DMS 273 treated with DMSO at 0.1 percent for 48 hours (cell line): ENCODE results near the gene FGGY.
A peak's percentile ranks its signal among the peaks of the same experiment; 100 is the strongest.

ENCODE experiments used
- DNase-seq: peaks from one replicate; lab custom pipeline; 2025; lab: John Stamatoyannopoulos, UW

FGGY gene

DNA sequence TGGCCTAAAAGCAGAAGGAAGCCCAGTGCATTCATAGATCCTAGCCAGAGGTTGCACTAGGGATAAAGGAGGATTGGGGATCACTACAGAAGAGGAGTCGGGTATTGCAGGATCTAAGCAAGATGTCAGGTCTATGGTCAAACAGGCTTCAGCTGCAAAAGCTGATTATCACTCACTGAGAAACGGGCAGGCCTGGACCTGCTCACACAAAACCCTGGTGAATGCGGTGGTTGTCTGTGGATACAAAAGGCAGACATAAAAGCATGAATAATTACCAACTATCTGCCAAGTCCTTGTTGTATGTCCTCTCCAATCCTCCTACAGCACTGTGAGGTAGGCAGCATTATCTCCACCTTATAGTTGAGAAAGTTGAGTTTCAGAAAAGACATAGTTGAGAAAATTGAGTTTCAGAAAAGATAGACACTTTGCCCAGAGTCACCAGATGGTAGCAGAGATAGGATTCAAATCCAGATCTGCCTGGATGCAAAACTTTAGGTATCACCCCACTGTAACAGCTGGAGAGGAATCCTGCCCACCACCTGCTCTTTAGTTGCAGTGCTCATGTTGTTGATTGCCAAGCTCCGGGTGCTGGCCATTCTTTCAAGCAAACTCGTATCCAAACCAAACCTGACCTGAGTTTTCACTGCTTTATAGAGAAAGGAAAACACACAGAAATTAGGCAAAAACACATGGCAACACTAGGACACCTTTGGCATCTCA lies 468.3 kb downstream of the FGGY start:
- peak; percentile 65 for DNase-seq

DNA sequence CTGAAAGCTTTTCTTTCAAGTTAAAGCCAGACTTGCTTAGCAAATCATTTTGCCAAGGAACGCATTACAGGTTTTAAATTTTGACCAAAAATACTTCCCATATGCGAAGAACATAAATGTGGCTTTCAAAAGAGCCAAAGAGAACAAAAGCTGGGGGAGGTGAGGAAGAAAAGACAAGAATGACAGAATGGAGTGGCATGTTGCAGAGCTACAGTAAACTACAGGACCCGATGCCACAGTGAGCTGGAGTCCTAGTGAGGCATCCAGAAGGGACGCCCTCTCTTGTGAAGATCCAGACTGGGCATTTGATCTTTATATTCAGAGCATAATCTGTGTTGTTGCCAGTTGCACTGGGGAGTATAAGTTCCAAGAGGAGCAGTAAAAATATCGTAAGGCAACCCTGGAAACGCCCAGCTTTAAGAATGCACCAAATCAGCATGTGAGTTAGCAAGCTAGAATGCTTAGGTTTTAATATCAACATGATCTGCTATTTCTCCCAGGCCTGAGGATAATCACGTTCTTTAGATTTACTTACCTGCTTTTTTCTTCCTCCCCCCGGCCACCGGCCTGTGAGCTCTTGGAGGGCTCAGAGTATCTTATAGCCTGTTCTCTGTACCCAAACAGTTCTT lies 469.4 kb downstream of the FGGY start:
- no peak for DNase-seq

DNA sequence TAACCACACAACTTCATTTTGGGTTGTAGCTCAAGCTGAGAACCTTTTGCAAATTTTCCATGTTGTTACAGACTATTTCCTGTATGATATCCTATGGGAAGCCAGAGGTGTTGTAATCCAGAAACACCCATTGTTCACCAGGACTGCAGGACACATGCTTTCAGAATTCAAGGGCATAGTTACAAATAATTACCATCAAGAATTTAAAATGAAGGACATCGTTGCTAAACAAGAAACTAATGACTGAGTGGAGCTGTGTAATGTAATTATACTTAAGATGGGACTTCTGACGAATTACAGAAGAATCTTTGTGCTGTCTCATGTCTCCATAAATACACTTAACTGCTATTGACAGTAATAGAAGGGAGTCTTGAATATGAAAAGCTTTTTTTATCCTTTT lies 470.2 kb downstream of the FGGY start:
- no peak for DNase-seq

DNA sequence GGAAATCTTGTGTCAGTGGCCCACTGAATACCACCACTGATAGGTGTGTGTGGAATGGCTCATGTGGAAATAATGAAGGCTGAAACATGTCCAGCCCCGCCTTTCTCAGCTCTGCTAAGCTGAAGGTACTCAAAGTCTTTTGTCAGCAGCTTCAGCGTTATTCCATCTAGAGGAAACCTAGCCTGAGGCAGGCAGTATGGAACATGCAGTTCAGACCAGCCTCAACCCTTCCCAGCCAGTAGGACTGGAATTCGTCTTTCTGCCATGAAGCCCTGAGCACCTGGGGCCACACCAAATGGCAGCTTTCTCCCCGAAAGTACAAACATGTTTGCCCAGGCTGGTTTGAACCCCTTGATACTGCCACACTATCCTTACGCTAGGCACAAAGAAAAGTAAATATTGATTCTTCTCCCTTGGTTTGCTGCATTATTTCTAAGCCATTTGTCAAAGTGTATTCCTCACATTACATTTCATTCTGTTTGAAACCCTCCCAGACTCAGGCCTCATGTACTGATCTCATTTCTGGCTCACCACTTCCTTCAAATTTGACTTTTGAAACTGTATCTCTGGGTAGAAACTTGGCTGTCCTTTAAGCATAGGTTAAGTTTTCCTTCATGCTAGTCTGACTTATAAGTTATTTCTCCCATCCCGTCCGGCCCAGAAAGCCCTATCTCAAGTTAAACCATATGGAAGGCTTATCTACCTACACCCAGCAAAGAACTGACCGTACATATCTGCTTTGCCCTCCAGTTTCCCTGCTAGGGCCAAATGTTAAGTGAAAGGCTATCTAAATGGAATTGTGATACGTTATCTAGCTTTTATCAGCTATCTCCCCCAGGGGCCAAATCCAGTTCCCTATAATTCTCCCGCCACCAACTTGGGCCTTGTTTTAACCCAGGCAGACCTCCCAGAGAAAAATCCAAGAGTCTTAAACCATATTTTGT lies 472.2 kb downstream of the FGGY start:
- DNase-seq: no peak

DNA sequence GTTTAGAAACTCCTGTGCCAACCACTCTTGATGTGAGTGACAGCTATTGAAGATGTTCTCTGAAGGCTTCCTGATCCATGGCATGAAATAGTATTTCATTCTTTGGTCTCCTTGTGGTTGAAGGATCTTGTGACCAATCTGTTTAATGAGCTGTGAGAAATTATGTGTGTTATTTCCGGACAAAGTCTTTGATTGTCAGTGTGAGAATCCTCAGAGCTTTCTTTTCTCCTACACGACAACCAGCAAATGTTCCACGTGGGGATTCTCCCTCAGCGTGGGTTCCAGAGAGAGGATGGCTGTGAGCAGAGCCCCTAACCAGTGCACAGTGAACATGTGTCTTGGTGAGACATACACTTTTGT lies 472.8 kb downstream of the FGGY start:
- DNase-seq: no peak

DNA sequence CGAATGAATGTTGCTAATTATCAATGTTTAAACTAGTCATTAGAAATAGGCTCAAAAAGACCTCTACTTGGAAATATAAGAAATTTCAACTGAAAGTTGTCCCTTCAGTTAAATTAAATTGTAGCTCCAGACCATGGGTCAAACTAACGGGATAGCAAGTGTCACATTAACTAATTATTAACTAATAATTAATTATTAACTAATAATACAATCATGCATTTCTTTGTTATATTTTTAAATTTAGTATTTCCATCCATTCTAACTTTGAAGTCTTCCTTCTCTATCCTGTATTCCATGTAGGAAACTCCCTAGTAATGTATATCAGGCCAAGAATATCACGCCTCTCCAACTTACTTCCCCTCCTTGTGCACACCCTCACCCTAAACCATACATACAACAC lies 474.5 kb downstream of the FGGY start:
- no peak for DNase-seq

DNA sequence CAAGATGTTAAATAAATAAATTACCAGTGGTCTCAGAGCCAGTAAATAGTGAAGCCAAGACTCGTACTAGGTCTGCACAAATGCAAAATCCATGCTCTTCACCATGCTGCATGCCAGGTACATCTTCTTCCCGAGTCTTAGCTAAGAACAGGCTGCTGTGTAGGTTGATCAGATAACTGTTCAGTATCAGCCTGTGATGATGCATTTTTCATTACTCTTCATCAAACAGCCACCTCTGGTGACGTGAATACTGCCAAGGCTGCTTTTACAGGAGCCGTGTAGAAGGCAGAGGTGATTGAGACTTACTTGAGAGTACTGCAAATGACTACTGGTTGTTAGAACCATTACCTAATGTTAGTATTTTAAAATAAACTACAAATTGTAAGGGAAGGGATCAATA lies 478.6 kb downstream of the FGGY start:
- no peak for DNase-seq

DNA sequence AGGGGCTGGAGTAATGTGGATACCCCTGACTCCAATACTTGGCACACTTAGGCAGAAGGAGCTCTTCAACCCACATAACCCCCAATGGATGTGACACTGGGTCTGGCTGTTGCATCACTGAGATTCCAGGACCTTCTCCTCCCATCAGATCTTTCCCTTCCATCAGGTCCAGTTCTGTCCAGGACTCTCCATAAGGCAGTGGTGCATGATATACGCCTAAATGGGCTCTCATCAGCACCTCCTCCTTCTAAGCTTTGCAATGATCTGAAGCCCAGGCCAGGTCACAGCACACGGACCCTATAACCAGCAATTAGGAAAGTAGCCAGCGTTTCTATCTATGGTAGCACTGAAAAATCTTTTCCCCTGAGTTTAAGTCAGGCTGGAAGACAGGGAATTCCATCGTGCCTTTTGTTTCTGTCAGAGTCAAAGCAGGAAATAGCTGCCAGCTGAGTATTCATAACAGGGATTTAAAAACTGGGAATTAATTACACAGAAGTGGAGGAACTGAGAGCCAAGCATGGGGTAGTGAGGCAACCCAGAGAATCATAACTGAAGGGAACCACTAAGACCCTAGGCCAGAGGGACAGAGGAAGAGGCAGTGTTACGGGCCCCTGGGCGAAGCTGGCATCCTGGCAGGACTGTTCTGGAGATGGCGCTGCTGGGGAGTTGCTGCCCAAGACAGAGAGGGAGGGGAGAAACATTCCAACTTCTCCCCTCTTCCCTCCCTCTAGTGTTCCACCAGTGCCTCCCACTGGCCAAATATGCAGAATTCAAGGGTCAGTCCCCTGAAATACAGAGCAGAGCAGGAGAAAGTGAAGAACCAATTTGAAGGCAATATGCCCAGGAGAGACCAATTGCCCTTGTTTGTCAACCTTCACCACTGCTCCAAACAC lies 480.3 kb downstream of the FGGY start:
- no peak for DNase-seq

DNA sequence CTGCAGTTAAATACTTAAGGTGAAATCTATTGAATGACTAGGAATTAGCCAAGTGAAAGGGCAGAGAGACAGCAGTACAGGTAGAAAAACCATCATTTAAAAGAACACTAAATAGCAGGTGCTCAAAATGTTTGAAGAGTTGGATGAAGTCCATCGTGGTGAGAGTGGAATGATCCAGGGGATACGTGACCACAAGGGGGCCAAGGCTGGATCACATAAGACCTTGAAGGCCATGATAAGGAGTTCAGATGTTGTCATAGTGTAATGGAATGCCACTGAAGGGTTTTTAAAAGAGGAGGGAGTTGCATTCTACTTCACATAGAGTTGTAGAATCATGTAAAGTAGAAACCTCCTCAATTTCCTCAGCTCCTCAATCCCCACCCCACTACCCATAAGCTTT lies 483.1 kb downstream of the FGGY start:
- no peak for DNase-seq

DNA sequence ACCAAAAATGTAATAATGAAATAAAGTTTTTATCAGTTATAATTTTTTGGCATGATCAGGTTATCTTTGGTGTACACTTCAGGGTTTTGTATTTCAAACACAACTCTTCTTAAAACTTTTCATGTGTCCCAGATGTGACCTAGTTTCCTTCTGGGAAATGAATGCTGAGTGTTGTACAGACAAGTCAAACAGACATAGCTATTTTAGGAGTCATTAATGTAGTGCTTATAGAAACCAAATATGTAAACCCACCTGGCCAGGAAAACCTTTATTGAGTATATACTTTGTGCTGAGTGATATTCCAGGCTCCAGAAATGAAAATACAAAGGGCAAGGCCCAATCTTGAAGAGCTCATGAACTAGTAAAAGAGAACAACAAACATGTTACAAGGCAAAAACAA lies 491.9 kb downstream of the FGGY start:
- no peak for DNase-seq

DNA sequence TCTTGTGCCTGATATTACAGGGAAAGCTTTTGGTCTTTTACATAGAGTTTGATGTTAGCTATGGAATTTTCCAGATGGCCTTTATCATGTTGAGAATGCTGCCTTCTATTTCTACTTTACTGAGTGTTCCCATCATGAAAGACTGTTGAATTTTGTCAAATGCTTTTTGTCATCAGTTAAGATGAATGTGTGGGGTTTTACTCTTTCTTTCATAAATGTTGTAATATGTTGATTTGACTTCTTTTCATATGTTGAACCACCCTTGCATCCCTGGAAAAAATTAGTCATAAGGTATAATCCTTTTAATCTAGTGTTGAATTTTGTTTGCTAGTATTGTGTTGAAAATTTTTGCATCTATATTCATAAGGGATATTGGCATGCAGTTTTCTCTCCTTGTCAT lies 501.7 kb downstream of the FGGY start:
- DNase-seq: no peak

DNA sequence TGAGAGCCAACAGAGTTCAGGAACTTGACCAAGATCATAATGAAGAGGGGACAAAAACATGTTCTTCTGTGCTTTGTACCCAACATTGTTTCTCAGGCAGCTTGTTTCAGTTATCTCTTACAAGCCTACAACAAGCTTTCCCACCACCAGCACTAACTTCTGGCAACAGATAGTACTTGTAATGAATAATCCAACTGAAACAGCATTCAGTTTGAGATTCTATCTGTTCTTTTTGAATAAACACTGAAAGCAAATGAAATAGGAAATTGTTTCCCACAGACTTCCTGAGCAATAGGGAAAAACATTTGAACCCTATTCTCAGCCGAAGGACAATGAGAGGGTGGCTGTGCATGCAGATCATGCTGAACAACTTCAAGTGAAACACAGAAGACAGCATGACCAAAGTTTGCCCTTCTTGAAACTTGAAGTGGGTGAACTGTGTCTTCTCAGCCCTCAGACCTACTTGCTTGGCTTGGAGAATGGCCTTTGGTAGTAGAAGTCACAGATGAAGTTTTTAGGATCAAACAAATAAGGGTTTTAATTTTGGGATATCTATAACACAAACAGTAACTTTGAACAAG lies 506.7 kb downstream of the FGGY start:
- DNase-seq: no peak

DNA sequence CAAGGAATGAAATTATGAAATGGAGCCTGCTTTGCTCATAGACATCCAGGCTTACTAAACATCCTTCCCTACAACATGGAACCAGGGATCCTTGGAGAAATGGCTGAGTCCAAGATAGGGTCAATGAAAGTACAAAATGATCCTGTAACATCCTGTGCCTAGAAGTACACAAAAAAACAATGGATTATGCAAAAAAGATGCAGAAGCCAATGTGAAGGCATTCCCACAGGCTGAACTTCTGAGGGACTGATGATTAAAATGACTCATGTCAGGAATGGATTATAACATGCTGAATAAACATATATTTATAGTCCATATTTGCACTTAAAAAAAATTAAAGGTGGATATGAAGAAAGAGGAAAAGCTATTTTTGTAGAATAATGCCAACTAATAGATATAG lies 507.4 kb downstream of the FGGY start:
- DNase-seq: no peak

DNA sequence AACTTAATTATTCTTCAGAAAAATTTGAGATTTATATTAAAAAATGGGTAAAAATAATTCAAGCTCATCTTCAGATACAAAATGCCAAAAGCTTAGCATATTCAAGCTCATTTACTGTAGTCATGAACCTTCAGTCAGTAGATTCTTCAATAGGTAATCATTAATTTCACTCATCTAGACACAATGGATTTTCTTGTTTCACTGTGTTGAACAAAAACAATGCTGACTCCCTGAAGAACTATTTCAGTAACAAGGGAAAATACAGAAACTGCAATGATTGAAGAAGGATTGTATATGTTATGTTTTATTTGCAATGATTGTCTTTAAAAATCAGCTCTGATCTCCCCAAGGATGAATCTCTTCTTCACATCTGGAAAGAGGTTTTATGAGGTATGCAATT lies 508.7 kb downstream of the FGGY start:
- no peak for DNase-seq
